Urinary bladder (tissue), 4 donors: ENCODE data around the gene GRIK3. TPM values are rescaled to one million over a fixed set of nuclear protein-coding genes. Genes with fewer than 3 reads are reported as not detected.

ENCODE experiments used
- DNase-seq: peaks from one replicate; pipeline ENCODE4 v3.0.0-alpha.2; 2015; ENCODE audit errors: extremely low spot score
- H3K27ac ChIP-seq: one replicate; pipeline ENCODE4 v1.5.1; 2013; ENCODE audit warnings: low read depth, mild to moderate bottlenecking, moderate library complexity
- H3K36me3 ChIP-seq: one replicate; pipeline ENCODE4 v1.6.1; 2013; ENCODE audit warnings: mild to moderate bottlenecking, moderate library complexity; ENCODE audit not compliant: insufficient read depth
- H3K4me1 ChIP-seq: one replicate; pipeline ENCODE4 v1.6.1; 2013; ENCODE audit warnings: mild to moderate bottlenecking, moderate library complexity; ENCODE audit not compliant: insufficient read depth
- H3K4me3 ChIP-seq: one replicate; pipeline ENCODE4 v1.5.1; 2013; ENCODE audit warnings: low read depth, low read length
- WGBS: extraction: QIAGEN DNeasy Blood & Tissue Kit; methylation state at CpG from one replicate; pipeline ENCODE4 v1.1.7; 2013; 5-methylcytosine and 5-hydroxymethylcytosine counted together
- polyA plus RNA-seq: library from polyadenylated mRNA; stranded (reverse); fragments of 200-250 nt; gene quantifications from one replicate; pipeline ENCODE4 v1.2.3, GENCODE V29; 2013
- total RNA-seq: library from RNA; depleted of rRNA; stranded (reverse); fragments of >200 nt; gene quantifications from one replicate; pipeline ENCODE4 v1.2.3, GENCODE V29; 2014
- donor health status: healthy with polysubstance abuse.
- donor health status: healthy.

The GRIK3 gene
- total and polyA plus RNA-seq, 2 donors = 1.7 to 4.1 TPM

GRCh38 chr1:36973056-36973455 lies 61.3 kb downstream of the GRIK3 start:
- Histone ChIP-seq H3K36me3 (no peaks in the 10 kb centered on the region), H3K4me3 (no peak overlapping the region), H3K4me1 (no peaks in the 10 kb centered on the region), H3K27ac (no peak overlapping the region)
- WGBS = 94% methylated on average over 4 of the region's 4 CpGs
- no peak for DNase-seq

- Histone ChIP-seq H3K4me1 (no peaks in the 10 kb centered on the region), H3K4me3 (no peak overlapping the region), H3K36me3 (no peaks in the 10 kb centered on the region), H3K27ac (no peak overlapping the region)
- 67% methylated on average over 14 of the region's 14 CpGs for WGBS
- DNase-seq = no peak
Measured at GRCh38 chr1:36971852-36972618, 62.3 kb downstream of the GRIK3 start.

- H3K27ac ChIP-seq = no peak overlapping the region
- WGBS = 70% methylated on average over 3 of the region's 3 CpGs
- H3K4me1 ChIP-seq = no peaks in the 10 kb centered on the region
- no peak for DNase-seq
- no peak overlapping the region for H3K4me3 ChIP-seq
- H3K36me3 ChIP-seq = no peaks in the 10 kb centered on the region
Measured at GRCh38 chr1:36968730-36969129, 65.6 kb downstream of the GRIK3 start.

GRCh38 chr1:36966242-36966641 lies 68.1 kb downstream of the GRIK3 start:
- H3K4me1 ChIP-seq = no peaks in the 10 kb centered on the region
- DNase-seq = no peak
- 40% methylated on average over 3 of the region's 3 CpGs for WGBS

GRCh38 chr1:36965275-36966159 lies 68.8 kb downstream of the GRIK3 start:
- Histone ChIP-seq H3K27ac (no peak overlapping the region), H3K4me3 (no peak overlapping the region), H3K4me1 (no peaks in the 10 kb centered on the region), H3K36me3 (no peaks in the 10 kb centered on the region)
- whole genome bisulfite sequencing = 42% methylated on average over 11 of the region's 11 CpGs
- DNase-seq = no peak

More at GRCh38 chr1:36966242-36966641, 68.1 kb downstream of the GRIK3 start:
- H3K27ac ChIP-seq = no peak overlapping the region
- H3K4me3 ChIP-seq = no peak overlapping the region
- no peaks in the 10 kb centered on the region for H3K36me3 ChIP-seq

- Histone ChIP-seq H3K36me3 (no peaks in the 10 kb centered on the region), H3K27ac (no peak overlapping the region), H3K4me3 (no peak overlapping the region), H3K4me1 (no peaks in the 10 kb centered on the region)
- 76% methylated on average over 8 of the region's 8 CpGs for WGBS
- DNase-seq = no peak
Measured at GRCh38 chr1:36964830-36965229, 69.5 kb downstream of the GRIK3 start.

GRCh38 chr1:36963006-36963405 lies 71.3 kb downstream of the GRIK3 start:
- H3K4me1 ChIP-seq = no peaks in the 10 kb centered on the region
- H3K36me3 ChIP-seq = no peaks in the 10 kb centered on the region
- H3K4me3 ChIP-seq = no peak overlapping the region
- DNase-seq = no peak
- 34% methylated on average over 11 of the region's 11 CpGs for WGBS
- H3K27ac ChIP-seq = no peak overlapping the region

GRCh38 chr1:36961062-36961615 lies 73.2 kb downstream of the GRIK3 start:
- H3K4me3 ChIP-seq = no peak overlapping the region
- no peak overlapping the region for H3K27ac ChIP-seq
- no peak for DNase-seq
- H3K36me3 ChIP-seq = no peaks in the 10 kb centered on the region
- no peaks in the 10 kb centered on the region for H3K4me1 ChIP-seq
- WGBS = 56% methylated on average over 10 of the region's 10 CpGs

- 70% methylated on average over 5 of the region's 5 CpGs for WGBS
- Histone ChIP-seq H3K4me1 (no peaks in the 10 kb centered on the region), H3K4me3 (no peak overlapping the region), H3K36me3 (no peaks in the 10 kb centered on the region), H3K27ac (no peak overlapping the region)
- no peak for DNase-seq
Measured at GRCh38 chr1:36956570-36956969, 77.7 kb downstream of the GRIK3 start.

- DNase-seq = no peak
- no peaks in the 10 kb centered on the region for H3K36me3 ChIP-seq
- no peak overlapping the region for H3K27ac ChIP-seq
- H3K4me3 ChIP-seq = no peak overlapping the region
- WGBS = 86% methylated on average over 7 of the region's 7 CpGs
- no peaks in the 10 kb centered on the region for H3K4me1 ChIP-seq
Measured at GRCh38 chr1:36955016-36955415, 79.3 kb downstream of the GRIK3 start.

- Histone ChIP-seq H3K4me1 (no peaks in the 10 kb centered on the region), H3K36me3 (no peaks in the 10 kb centered on the region), H3K27ac (no peak overlapping the region), H3K4me3 (no peak overlapping the region)
- DNase-seq = no peak
- 60% methylated on average over 5 of the region's 5 CpGs for WGBS
Measured at GRCh38 chr1:36953061-36953460, 81.3 kb downstream of the GRIK3 start.

GRCh38 chr1:36951761-36952160 lies 82.6 kb downstream of the GRIK3 start:
- Histone ChIP-seq H3K36me3 (no peaks in the 10 kb centered on the region), H3K4me1 (no peaks in the 10 kb centered on the region), H3K4me3 (no peak overlapping the region), H3K27ac (no peak overlapping the region)
- DNase-seq = no peak
- WGBS = 69% methylated on average over 5 of the region's 5 CpGs

- no peak overlapping the region for H3K4me3 ChIP-seq
- no peak for DNase-seq
- no peak overlapping the region for H3K27ac ChIP-seq
- H3K4me1 ChIP-seq = no peaks in the 10 kb centered on the region
- 41% methylated on average over 7 of the region's 7 CpGs for WGBS
- no peaks in the 10 kb centered on the region for H3K36me3 ChIP-seq
Measured at GRCh38 chr1:36951292-36951750, 83.0 kb downstream of the GRIK3 start.
